Left ventricle myocardium inferior (tissue), 1 donor: ENCODE results near the gene FMN1. TPM values are rescaled to one million over a fixed set of nuclear protein-coding genes. Genes with fewer than 3 reads are reported as not detected.

Source experiments
- DNase-seq: peaks from one replicate; pipeline ENCODE4 v3.0.0-alpha.2; 2020
- H3K27ac ChIP-seq: fragments of 200-600 bp; replicated peaks from 2 replicates; pipeline ENCODE4 v1.8.0; 2021
- H3K27me3 ChIP-seq: fragments of 200-600 bp; 2 replicates; pipeline ENCODE4 v1.8.0; 2021; ENCODE audit warnings: low read depth
- H3K36me3 ChIP-seq: fragments of 200-600 bp; 2 replicates; pipeline ENCODE4 v1.8.0; 2021
- H3K4me1 ChIP-seq: fragments of 200-600 bp; 2 replicates; pipeline ENCODE4 v1.8.0; 2021
- H3K4me3 ChIP-seq: fragments of 200-600 bp; 2 replicates; pipeline ENCODE4 v1.8.0; 2021; ENCODE audit warnings: mild to moderate bottlenecking, moderate library complexity
- H3K9me3 ChIP-seq: fragments of 200-600 bp; replicated peaks from 2 replicates; pipeline ENCODE4 v1.8.0; 2021
- CTCF ChIP-seq: fragments of 200-600 bp; IDR thresholded peaks from 2 replicates; pipeline ENCODE4 v1.8.0; 2021; ENCODE audit warnings: antibody characterized with exemption, mild to moderate bottlenecking, borderline replicate concordance
- intact Hi-C: fragments of 100-400 bp; cut with micrococcal nuclease; formaldehyde crosslinking; loops from one replicate; pipeline ENCODE4 v1.11.0; 2022
- total RNA-seq: library from RNA; stranded (reverse); fragmentation: NEBNext Ultra II Directional; extraction: Animal tissue kit (Norgen Biotek cat#: 25700); gene quantifications from one replicate; pipeline ENCODE4 v1.2.1, GENCODE V29; 2021
- donor health status: DM: no; HTN: yes; CAD: no; lungs with severe emphysema.

Gene FMN1
- total RNA-seq, 1 donor from 2014 or later, result 4.5 TPM

GRCh38 chr15:32867313-32867626 is 327.2 kb downstream of the FMN1 start:
- no peaks in the 10 kb centered on the region for H3K4me1 ChIP-seq
- no peak for TF ChIP-seq CTCF
- no peaks in the 10 kb centered on the region for H3K27me3 ChIP-seq
- intact Hi-C loops, result no loop called here
- H3K4me3 ChIP-seq, result no peak overlapping the region
- H3K36me3 ChIP-seq, result no peaks in the 10 kb centered on the region
- no peak overlapping the region for H3K27ac ChIP-seq
- H3K9me3 ChIP-seq, result no peaks in the 10 kb centered on the region
- no peak for DNase-seq

- Histone ChIP-seq H3K4me3 (no peak overlapping the region), H3K27me3 (no peaks in the 10 kb centered on the region), H3K9me3 (no peaks in the 10 kb centered on the region), H3K36me3 (no peaks in the 10 kb centered on the region), H3K27ac (no peak overlapping the region), H3K4me1 (no peaks in the 10 kb centered on the region)
- TF ChIP-seq CTCF, result no peak
- no peak for DNase-seq
- intact Hi-C loops, result no loop called here
These were observed 327.8 kb downstream of the FMN1 start for GRCh38 chr15:32866454-32867312.

- DNase-seq, result no peak
- Histone ChIP-seq H3K36me3 (no peaks in the 10 kb centered on the region), H3K27me3 (no peaks in the 10 kb centered on the region), H3K9me3 (no peaks in the 10 kb centered on the region), H3K27ac (no peak overlapping the region), H3K4me3 (no peak overlapping the region), H3K4me1 (no peaks in the 10 kb centered on the region)
- TF ChIP-seq CTCF, result no peak
- intact Hi-C loops, result no loop called here
These were observed 329.7 kb downstream of the FMN1 start for GRCh38 chr15:32864841-32865240.

GRCh38 chr15:32864051-32864450 is 330.5 kb downstream of the FMN1 start:
- H3K4me1 ChIP-seq, result no peaks in the 10 kb centered on the region
- intact Hi-C loops, result no loop called here

GRCh38 chr15:32861761-32862160 is 332.8 kb downstream of the FMN1 start:
- Histone ChIP-seq H3K4me3 (peak overlapping the region; percentile 44), H3K9me3 (no peaks in the 10 kb centered on the region), H3K27ac (peak overlapping the region; percentile 19), H3K27me3 (no peaks in the 10 kb centered on the region), H3K36me3 (no peaks in the 10 kb centered on the region), H3K4me1 (no peaks in the 10 kb centered on the region)
- DNase-seq, result no peak
- no peak for TF ChIP-seq CTCF
- intact Hi-C loops, result no loop called here

More at GRCh38 chr15:32864051-32864450, 330.5 kb downstream of the FMN1 start:
- Histone ChIP-seq H3K27ac (no peak overlapping the region), H3K27me3 (no peaks in the 10 kb centered on the region), H3K4me3 (no peak overlapping the region), H3K9me3 (no peaks in the 10 kb centered on the region), H3K36me3 (no peaks in the 10 kb centered on the region)
- DNase-seq, result no peak
- no peak for TF ChIP-seq CTCF
